Measurements from ENCODE around the gene TMEM131. TPM values are rescaled to one million over a fixed set of nuclear protein-coding genes. Genes with fewer than 3 reads are reported as not detected.
A peak's percentile ranks its signal among the peaks of the same experiment; 100 is the strongest.
"Not testable (repeated sequence)": the region's sequence is repeated elsewhere in the genome, so short reads cannot be mapped to it uniquely, and the experiment has no call there.

TMEM131 gene
- total RNA-seq, 1 donor from 2014 or later: 32.9 TPM

- Histone ChIP-seq H3K4me1 (ENCODE audit: control insufficient read depth in 3 of 3, insufficient read depth in 3 of 3, low read length in 3 of 3) (peaks cover 11 to 20% (median 15%) of the 10 kb centered on the region in 3 donors), H3K27me3 (ENCODE audit: control insufficient read depth in 3 of 3, insufficient read depth in 3 of 3, low read length in 3 of 3) (no peaks in the 10 kb centered on the region), H3K27ac (ENCODE audit: low read depth, low read length) (no peak overlapping the region), H3K36me3 (ENCODE audit: control insufficient read depth in 3 of 3, insufficient read depth in 3 of 3, low read length in 3 of 3) (no peaks in the 10 kb centered on the region), H3K4me3 (ENCODE audit: low read length in 3 of 3) (no peak overlapping the region), H3K9me3 (ENCODE audit: control insufficient read depth in 3 of 3, low read length in 3 of 3) (no peaks in the 10 kb centered on the region), H3K9ac (ENCODE audit: low read depth in 1 of 3, low read length in 3 of 3) (no peak overlapping the region)
Measured at GRCh38 chr2:98032086-98032485, 36.3 kb upstream of the TMEM131 start.

- Histone ChIP-seq H3K4me1 (ENCODE audit: control insufficient read depth in 3 of 3, insufficient read depth in 3 of 3, low read length in 3 of 3) (peaks cover 9 to 21% (median 15%) of the 10 kb centered on the region in 3 donors), H3K9ac (ENCODE audit: low read depth in 1 of 3, low read length in 3 of 3) (no peak overlapping the region), H3K4me3 (ENCODE audit: low read length in 3 of 3) (no peak overlapping the region), H3K9me3 (ENCODE audit: control insufficient read depth in 3 of 3, low read length in 3 of 3) (no peaks in the 10 kb centered on the region), H3K27me3 (ENCODE audit: control insufficient read depth in 3 of 3, insufficient read depth in 3 of 3, low read length in 3 of 3) (no peaks in the 10 kb centered on the region), H3K36me3 (ENCODE audit: control insufficient read depth in 3 of 3, insufficient read depth in 3 of 3, low read length in 3 of 3) (no peaks in the 10 kb centered on the region), H3K27ac (ENCODE audit: low read depth, low read length) (no peak overlapping the region)
Measured at GRCh38 chr2:98029718-98030222, 34.0 kb upstream of the TMEM131 start.

GRCh38 chr2:98028931-98029717 lies 33.4 kb upstream of the TMEM131 start:
- no peak overlapping the region for H3K9ac ChIP-seq (ENCODE audit: low read depth in 1 of 3, low read length in 3 of 3)
- no peaks in the 10 kb centered on the region for H3K27me3 ChIP-seq (ENCODE audit: control insufficient read depth in 3 of 3, insufficient read depth in 3 of 3, low read length in 3 of 3)

GRCh38 chr2:98028101-98028561 lies 32.4 kb upstream of the TMEM131 start:
- Histone ChIP-seq H3K36me3 (ENCODE audit: control insufficient read depth in 3 of 3, insufficient read depth in 3 of 3, low read length in 3 of 3) (no peaks in the 10 kb centered on the region), H3K4me3 (ENCODE audit: low read length in 3 of 3) (no peak overlapping the region), H3K27me3 (ENCODE audit: control insufficient read depth in 3 of 3, insufficient read depth in 3 of 3, low read length in 3 of 3) (no peaks in the 10 kb centered on the region), H3K4me1 (ENCODE audit: control insufficient read depth in 3 of 3, insufficient read depth in 3 of 3, low read length in 3 of 3) (peaks cover 9 to 21% (median 15%) of the 10 kb centered on the region in 3 donors), H3K27ac (ENCODE audit: low read depth, low read length) (no peak overlapping the region), H3K9me3 (ENCODE audit: control insufficient read depth in 3 of 3, low read length in 3 of 3) (no peaks in the 10 kb centered on the region), H3K9ac (ENCODE audit: low read depth in 1 of 3, low read length in 3 of 3) (no peak overlapping the region)

More at GRCh38 chr2:98028931-98029717, 33.4 kb upstream of the TMEM131 start:
- no peaks in the 10 kb centered on the region for H3K9me3 ChIP-seq (ENCODE audit: control insufficient read depth in 3 of 3, low read length in 3 of 3)
- H3K36me3 ChIP-seq (ENCODE audit: control insufficient read depth in 3 of 3, insufficient read depth in 3 of 3, low read length in 3 of 3): no peaks in the 10 kb centered on the region
- H3K4me1 ChIP-seq (ENCODE audit: control insufficient read depth in 3 of 3, insufficient read depth in 3 of 3, low read length in 3 of 3): peaks cover 9 to 21% (median 15%) of the 10 kb centered on the region in 3 donors
- H3K27ac ChIP-seq (ENCODE audit: low read depth, low read length): no peak overlapping the region
- no peak overlapping the region for H3K4me3 ChIP-seq (ENCODE audit: low read length in 3 of 3)

- Histone ChIP-seq H3K9me3 (ENCODE audit: control insufficient read depth in 3 of 3, low read length in 3 of 3) (no peaks in the 10 kb centered on the region), H3K4me3 (ENCODE audit: low read length in 3 of 3) (no peak overlapping the region), H3K27ac (ENCODE audit: low read depth, low read length) (no peak overlapping the region), H3K36me3 (ENCODE audit: control insufficient read depth in 3 of 3, insufficient read depth in 3 of 3, low read length in 3 of 3) (no peaks in the 10 kb centered on the region), H3K27me3 (ENCODE audit: control insufficient read depth in 3 of 3, insufficient read depth in 3 of 3, low read length in 3 of 3) (no peaks in the 10 kb centered on the region), H3K4me1 (ENCODE audit: control insufficient read depth in 3 of 3, insufficient read depth in 3 of 3, low read length in 3 of 3) (peaks cover 9 to 21% (median 15%) of the 10 kb centered on the region in 3 donors), H3K9ac (ENCODE audit: low read depth in 1 of 3, low read length in 3 of 3) (no peak overlapping the region)
Measured at GRCh38 chr2:98027538-98027937, 31.8 kb upstream of the TMEM131 start.

GRCh38 chr2:98026927-98027522 lies 31.3 kb upstream of the TMEM131 start:
- Histone ChIP-seq H3K27ac (ENCODE audit: low read depth, low read length) (peak overlapping the region; percentile 60), H3K36me3 (ENCODE audit: control insufficient read depth in 3 of 3, insufficient read depth in 3 of 3, low read length in 3 of 3) (no peaks in the 10 kb centered on the region), H3K9me3 (ENCODE audit: control insufficient read depth in 3 of 3, low read length in 3 of 3) (no peaks in the 10 kb centered on the region), H3K27me3 (ENCODE audit: control insufficient read depth in 3 of 3, insufficient read depth in 3 of 3, low read length in 3 of 3) (no peaks in the 10 kb centered on the region), H3K9ac (ENCODE audit: low read depth in 1 of 3, low read length in 3 of 3) (no peak overlapping the region), H3K4me3 (ENCODE audit: low read length in 3 of 3) (no peak overlapping the region), H3K4me1 (ENCODE audit: control insufficient read depth in 3 of 3, insufficient read depth in 3 of 3, low read length in 3 of 3) (peaks cover 9 to 21% (median 15%) of the 10 kb centered on the region in 3 donors)

GRCh38 chr2:98026292-98026691 lies 30.5 kb upstream of the TMEM131 start:
- Histone ChIP-seq H3K4me3 (ENCODE audit: low read length in 3 of 3) (peak overlapping the region; percentile 32 to 62 (median 54)), H3K27me3 (ENCODE audit: control insufficient read depth in 3 of 3, insufficient read depth in 3 of 3, low read length in 3 of 3) (no peaks in the 10 kb centered on the region)

GRCh38 chr2:98025481-98026037 lies 29.8 kb upstream of the TMEM131 start:
- Histone ChIP-seq H3K4me3 (ENCODE audit: low read length in 3 of 3) (no peak overlapping the region), H3K9me3 (ENCODE audit: control insufficient read depth in 3 of 3, low read length in 3 of 3) (no peaks in the 10 kb centered on the region), H3K36me3 (ENCODE audit: control insufficient read depth in 3 of 3, insufficient read depth in 3 of 3, low read length in 3 of 3) (no peaks in the 10 kb centered on the region), H3K27me3 (ENCODE audit: control insufficient read depth in 3 of 3, insufficient read depth in 3 of 3, low read length in 3 of 3) (no peaks in the 10 kb centered on the region), H3K9ac (ENCODE audit: low read depth in 1 of 3, low read length in 3 of 3) (peak overlapping the region in 1 of 3 donors; percentile 45), H3K27ac (ENCODE audit: low read depth, low read length) (peak overlapping the region; percentile 60), H3K4me1 (ENCODE audit: control insufficient read depth in 3 of 3, insufficient read depth in 3 of 3, low read length in 3 of 3) (peaks cover 9 to 21% (median 15%) of the 10 kb centered on the region in 3 donors)

More at GRCh38 chr2:98026292-98026691, 30.5 kb upstream of the TMEM131 start:
- peaks cover 9 to 21% (median 15%) of the 10 kb centered on the region in 3 donors for H3K4me1 ChIP-seq (ENCODE audit: control insufficient read depth in 3 of 3, insufficient read depth in 3 of 3, low read length in 3 of 3)
- peak overlapping the region in 2 of 3 donors; percentile 45 to 66 for H3K9ac ChIP-seq (ENCODE audit: low read depth in 1 of 3, low read length in 3 of 3)
- H3K9me3 ChIP-seq (ENCODE audit: control insufficient read depth in 3 of 3, low read length in 3 of 3): no peaks in the 10 kb centered on the region
- peak overlapping the region; percentile 60 for H3K27ac ChIP-seq (ENCODE audit: low read depth, low read length)
- H3K36me3 ChIP-seq (ENCODE audit: control insufficient read depth in 3 of 3, insufficient read depth in 3 of 3, low read length in 3 of 3): no peaks in the 10 kb centered on the region

GRCh38 chr2:98022067-98022466 lies 26.3 kb upstream of the TMEM131 start:
- not testable (repeated sequence) for H3K9me3 ChIP-seq (ENCODE audit: control insufficient read depth in 3 of 3, low read length in 3 of 3); H3K4me3 ChIP-seq (ENCODE audit: low read length in 3 of 3); H3K9ac ChIP-seq (ENCODE audit: low read depth in 1 of 3, low read length in 3 of 3); H3K27ac ChIP-seq (ENCODE audit: low read depth, low read length); H3K27me3 ChIP-seq (ENCODE audit: control insufficient read depth in 3 of 3, insufficient read depth in 3 of 3, low read length in 3 of 3); H3K36me3 ChIP-seq (ENCODE audit: control insufficient read depth in 3 of 3, insufficient read depth in 3 of 3, low read length in 3 of 3); H3K4me1 ChIP-seq (ENCODE audit: control insufficient read depth in 3 of 3, insufficient read depth in 3 of 3, low read length in 3 of 3)
